ENCODE data around the gene CAMK1D. TPM values are rescaled to one million over a fixed set of nuclear protein-coding genes. Genes with fewer than 3 reads are reported as not detected.

CAMK1D gene
- total RNA-seq, 2 donors from 2014 or later: 4.8 to 14.5 TPM

- WGBS: 31% methylated on average over 11 of the region's 11 CpGs
- H3K27me3 ChIP-seq (replicated peaks; ENCODE audit: insufficient read depth): no peaks in the 10 kb centered on the region
- no peaks in the 10 kb centered on the region for H3K9me3 ChIP-seq
- no peak overlapping the region for H3K27ac ChIP-seq
- TF ChIP-seq POLR2AphosphoS5 (IDR thresholded peaks at IDR 0.05) (peak; percentile 44), CTCF (IDR thresholded peaks at IDR 0.05) (no peak)
- H3K36me3 ChIP-seq: no peaks in the 10 kb centered on the region
- H3K4me1 ChIP-seq (replicated peaks): no peaks in the 10 kb centered on the region
- peak; percentile 42 for DNase-seq (ENCODE audit: low spot score)
- intact Hi-C loops (cut with DNase I): no loop called here
- no peak overlapping the region for H3K4me3 ChIP-seq
Observed at GRCh38 chr10:12833451-12833850, 484.1 kb downstream of the CAMK1D start.

- TF ChIP-seq POLR2A (IDR thresholded peaks at IDR 0.05) (no peak), CTCF (IDR thresholded peaks at IDR 0.05) (no peak), POLR2AphosphoS5 (IDR thresholded peaks at IDR 0.05) (no peak)
- Histone ChIP-seq H3K9me3 (no peaks in the 10 kb centered on the region), H3K4me3 (no peak overlapping the region), H3K4me1 (replicated peaks) (no peaks in the 10 kb centered on the region), H3K27me3 (replicated peaks; ENCODE audit: insufficient read depth) (no peaks in the 10 kb centered on the region), H3K36me3 (no peaks in the 10 kb centered on the region), H3K27ac (no peak overlapping the region)
- intact Hi-C loops (cut with DNase I): no loop called here
- WGBS: 91% methylated on average over 18 of the region's 19 CpGs
- no peak for DNase-seq (ENCODE audit: low spot score)
Observed at GRCh38 chr10:12834116-12834665, 484.8 kb downstream of the CAMK1D start.

- WGBS: 83% methylated on average over 10 of the region's 10 CpGs
- TF ChIP-seq POLR2A (IDR thresholded peaks at IDR 0.05) (no peak), POLR2AphosphoS5 (IDR thresholded peaks at IDR 0.05) (no peak), CTCF (IDR thresholded peaks at IDR 0.05) (no peak)
- H3K4me3 ChIP-seq: no peak overlapping the region
- H3K27ac ChIP-seq: no peak overlapping the region
- intact Hi-C loops (cut with DNase I): no loop called here
- DNase-seq (ENCODE audit: low spot score): no peak
- H3K27me3 ChIP-seq (replicated peaks; ENCODE audit: insufficient read depth): no peaks in the 10 kb centered on the region
- no peaks in the 10 kb centered on the region for H3K36me3 ChIP-seq
- H3K4me1 ChIP-seq (replicated peaks): no peaks in the 10 kb centered on the region
- H3K9me3 ChIP-seq: no peaks in the 10 kb centered on the region
Observed at GRCh38 chr10:12834721-12835120, 485.4 kb downstream of the CAMK1D start.

- Histone ChIP-seq H3K4me3 (no peak overlapping the region), H3K4me1 (replicated peaks) (no peaks in the 10 kb centered on the region), H3K9me3 (no peaks in the 10 kb centered on the region), H3K36me3 (no peaks in the 10 kb centered on the region), H3K27me3 (replicated peaks; ENCODE audit: insufficient read depth) (no peaks in the 10 kb centered on the region), H3K27ac (no peak overlapping the region)
- no peak for DNase-seq (ENCODE audit: low spot score)
- no peak for TF ChIP-seq CTCF (IDR thresholded peaks at IDR 0.05)
- no peak for TF ChIP-seq POLR2A (IDR thresholded peaks at IDR 0.05)
- TF ChIP-seq POLR2AphosphoS5 (IDR thresholded peaks at IDR 0.05): no peak
- 87% methylated on average over 5 of the region's 5 CpGs for WGBS
- intact Hi-C loops (cut with DNase I): no loop called here
Observed at GRCh38 chr10:12835709-12836108, 486.4 kb downstream of the CAMK1D start.

GRCh38 chr10:12838366-12838765, 489.0 kb downstream of the CAMK1D start:
- no peak overlapping the region for H3K4me3 ChIP-seq
- H3K36me3 ChIP-seq: no peaks in the 10 kb centered on the region
- H3K9me3 ChIP-seq: no peaks in the 10 kb centered on the region
- no peak for DNase-seq (ENCODE audit: low spot score)
- H3K4me1 ChIP-seq (replicated peaks): no peaks in the 10 kb centered on the region
- TF ChIP-seq POLR2AphosphoS5 (IDR thresholded peaks at IDR 0.05) (no peak), POLR2A (IDR thresholded peaks at IDR 0.05) (no peak), CTCF (IDR thresholded peaks at IDR 0.05) (no peak)
- no peaks in the 10 kb centered on the region for H3K27me3 ChIP-seq (replicated peaks; ENCODE audit: insufficient read depth)
- 82% methylated on average over 9 of the region's 9 CpGs for WGBS
- no peak overlapping the region for H3K27ac ChIP-seq
- intact Hi-C loops (cut with DNase I): no loop called here
